ENCODE results near the gene ZNF778.

- no peak for TF ChIP-seq POLR2A (IDR thresholded peaks at IDR 0.05)
- TF ChIP-seq, protein P1, sequence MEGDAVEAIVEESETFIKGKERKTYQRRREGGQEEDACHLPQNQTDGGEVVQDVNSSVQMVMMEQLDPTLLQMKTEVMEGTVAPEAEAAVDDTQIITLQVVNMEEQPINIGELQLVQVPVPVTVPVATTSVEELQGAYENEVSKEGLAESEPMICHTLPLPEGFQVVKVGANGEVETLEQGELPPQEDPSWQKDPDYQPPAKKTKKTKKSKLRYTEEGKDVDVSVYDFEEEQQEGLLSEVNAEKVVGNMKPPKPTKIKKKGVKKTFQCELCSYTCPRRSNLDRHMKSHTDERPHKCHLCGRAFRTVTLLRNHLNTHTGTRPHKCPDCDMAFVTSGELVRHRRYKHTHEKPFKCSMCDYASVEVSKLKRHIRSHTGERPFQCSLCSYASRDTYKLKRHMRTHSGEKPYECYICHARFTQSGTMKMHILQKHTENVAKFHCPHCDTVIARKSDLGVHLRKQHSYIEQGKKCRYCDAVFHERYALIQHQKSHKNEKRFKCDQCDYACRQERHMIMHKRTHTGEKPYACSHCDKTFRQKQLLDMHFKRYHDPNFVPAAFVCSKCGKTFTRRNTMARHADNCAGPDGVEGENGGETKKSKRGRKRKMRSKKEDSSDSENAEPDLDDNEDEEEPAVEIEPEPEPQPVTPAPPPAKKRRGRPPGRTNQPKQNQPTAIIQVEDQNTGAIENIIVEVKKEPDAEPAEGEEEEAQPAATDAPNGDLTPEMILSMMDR (IDR thresholded peaks at IDR 0.05), result no peak
Measured at GRCh38 chr16:89170346-89171215, 46.9 kb upstream of the ZNF778 start.

Data from uterus (tissue), 2 donors.